SH-SY5Y (cell line): ENCODE results near the gene GADD45GIP1.

Source experiments
- GATA2 ChIP-seq: IDR thresholded peaks from 2 replicates; pipeline ENCODE4 v1.6.1; 2011; ENCODE audit warnings: mild to moderate bottlenecking, low read depth, low read length
- GATA3 ChIP-seq: IDR thresholded peaks from 2 replicates; pipeline ENCODE4 v1.6.1; 2011; ENCODE audit warnings: low read depth, mild to moderate bottlenecking, low read length, moderate library complexity

DNA sequence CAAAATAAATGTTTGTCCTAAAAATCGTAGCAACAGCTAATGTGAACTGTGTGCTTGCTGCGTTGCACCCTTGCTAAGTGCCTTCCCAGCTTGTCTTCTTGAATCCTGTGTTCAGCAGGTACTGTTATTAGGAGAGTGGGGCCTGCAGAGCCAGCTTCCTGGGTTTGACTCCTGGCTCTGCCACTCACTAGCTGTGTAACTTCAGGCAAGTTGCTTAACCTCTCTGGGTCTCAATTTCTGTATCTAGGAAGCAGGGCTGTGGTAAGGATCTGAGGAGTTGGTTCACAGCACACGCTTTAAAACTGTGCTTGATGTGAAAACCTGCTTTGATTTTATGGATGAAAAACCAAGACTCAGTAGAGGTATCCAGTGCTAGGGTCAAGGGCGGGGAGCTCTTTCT, 48.2 kb upstream of the GADD45GIP1 start:
- TF ChIP-seq GATA3 (no peak), GATA2 (no peak)
